M059J (cell line): ENCODE measurements around the gene TM2D3. TPM values are rescaled to one million over a fixed set of nuclear protein-coding genes. Genes with fewer than 3 reads are reported as not detected.
A peak's percentile ranks its signal among the peaks of the same experiment; 100 is the strongest.

ENCODE experiments used
- DNase-seq: peaks from one replicate; pipeline ENCODE4 v3.0.0-alpha.2; 2012; ENCODE audit warnings: low read depth
- total RNA-seq: library from RNA; depleted of rRNA; stranded (reverse); fragments of >200 nt; shearing (Covaris generic); gene quantifications from 2 replicates; pipeline ENCODE4 v1.2.3, GENCODE V29; 2014; rRNA removed

The TM2D3 gene
- total RNA-seq, 1 experiment from 2014 or later = 30.4 TPM

- peak; percentile 20 for DNase-seq
Observed at GRCh38 chr15:101604124-101604874, 47.9 kb downstream of the TM2D3 start.

GRCh38 chr15:101602801-101603200 is 49.4 kb downstream of the TM2D3 start:
- no peak for DNase-seq

- DNase-seq = no peak
Observed at GRCh38 chr15:101600035-101600434, 52.1 kb downstream of the TM2D3 start.

- DNase-seq = no peak
Observed at GRCh38 chr15:101599091-101599490, 53.1 kb downstream of the TM2D3 start.

- DNase-seq = no peak
Observed at GRCh38 chr15:101597360-101597928, 54.7 kb downstream of the TM2D3 start.

- DNase-seq = no peak
Observed at GRCh38 chr15:101596633-101597032, 55.5 kb downstream of the TM2D3 start.

Other genes starting within 250 kb of the TM2D3 start
- gene PCSK6, start 162.7 kb downstream of the TM2D3 start, total RNA-seq = not detected in 2 replicates
- 0.94 and 3.0 TPM in 2 replicates for gene TARS3, start 72.1 kb upstream of the TM2D3 start, total RNA-seq
- gene OR4F6, start 151.1 kb upstream of the TM2D3 start, total RNA-seq = not detected in 2 replicates
- gene OR4F15, start 159.8 kb upstream of the TM2D3 start, total RNA-seq = not detected in 2 replicates